HG03039 (cell line): ENCODE measurements around the gene SMYD3.

Source experiments
- ATAC-seq: cut with Tn5 transposase; IDR thresholded peaks from one replicate; pipeline ENCODE4 v1.9.1; 2021; ENCODE audit warnings: mild to moderate bottlenecking, moderate library complexity; ENCODE audit not compliant: unreplicated experiment

The SMYD3 gene

DNA sequence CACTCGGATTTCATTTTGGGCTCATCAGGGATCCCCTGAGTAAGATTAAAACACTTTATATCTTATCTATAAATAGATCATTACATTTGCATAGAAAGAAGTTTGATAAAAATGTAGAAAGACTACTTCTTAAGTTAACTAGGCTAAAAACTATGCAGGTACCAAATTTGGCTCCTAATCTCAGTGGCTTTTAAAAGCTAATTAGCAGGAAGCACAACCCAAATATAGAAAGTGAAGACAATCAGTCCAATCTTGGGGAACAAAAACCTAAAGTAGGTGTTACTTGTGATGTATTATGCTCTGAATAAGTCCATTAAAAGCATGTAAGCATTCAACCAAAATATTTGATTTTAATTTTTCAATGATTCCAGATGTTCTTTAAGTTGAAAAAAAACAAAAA lies 35.4 kb downstream of the SMYD3 start:
- no peak for ATAC-seq

DNA sequence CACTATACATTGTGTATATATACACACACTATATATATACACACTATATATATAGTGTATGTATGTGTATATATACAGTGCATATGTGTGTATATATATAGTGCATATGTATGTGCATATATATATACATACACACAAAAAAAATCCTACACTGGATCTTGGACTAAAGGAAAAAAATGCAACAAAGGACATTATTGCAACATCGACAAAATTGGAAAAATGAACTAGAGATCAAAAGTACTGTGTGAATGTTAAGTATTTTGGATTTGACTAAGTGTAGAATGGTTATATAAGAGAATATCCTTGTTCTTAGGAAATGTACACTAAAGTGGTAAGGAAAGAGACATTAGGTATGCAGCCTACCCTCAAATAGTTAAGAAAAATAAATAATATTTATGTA lies 36.5 kb downstream of the SMYD3 start:
- no peak for ATAC-seq

DNA sequence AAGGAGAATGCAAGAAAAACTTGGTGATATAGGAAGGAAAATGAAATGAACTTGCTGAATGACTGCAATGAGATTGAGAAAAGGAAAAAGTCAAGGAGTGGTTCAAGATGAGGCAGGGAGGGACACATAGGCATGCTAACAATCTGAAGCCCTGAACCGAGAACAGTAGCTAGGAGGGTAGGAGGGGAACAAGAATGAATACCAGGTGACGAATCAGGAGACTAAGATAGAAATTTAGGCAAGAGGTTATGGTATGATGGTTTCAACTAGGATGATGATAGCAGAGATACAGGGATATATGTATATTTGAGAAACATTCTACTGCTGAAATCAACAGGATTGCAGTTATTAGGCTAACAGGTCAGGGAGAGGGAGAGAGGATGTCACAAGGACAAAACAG lies 44.1 kb downstream of the SMYD3 start:
- ATAC-seq, result no peak

DNA sequence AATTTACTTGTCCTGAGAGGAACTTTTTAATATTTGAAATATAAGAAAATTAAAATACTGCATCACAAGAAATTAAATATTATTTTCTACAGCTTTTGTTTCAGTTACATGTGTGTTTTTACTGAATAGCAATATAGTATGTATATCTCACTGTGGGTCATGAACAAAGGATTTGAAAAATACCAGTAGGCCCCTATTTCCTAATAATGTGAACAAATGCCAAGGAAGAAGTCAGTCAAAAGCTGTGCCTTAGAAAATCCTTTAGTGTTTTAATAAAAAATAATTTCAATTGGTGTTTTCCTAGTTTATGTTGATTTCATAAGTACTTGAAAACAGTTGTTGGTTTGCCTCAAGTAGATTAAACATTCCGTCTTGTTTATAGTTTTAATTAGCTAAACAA lies 46.7 kb downstream of the SMYD3 start:
- no peak for ATAC-seq

DNA sequence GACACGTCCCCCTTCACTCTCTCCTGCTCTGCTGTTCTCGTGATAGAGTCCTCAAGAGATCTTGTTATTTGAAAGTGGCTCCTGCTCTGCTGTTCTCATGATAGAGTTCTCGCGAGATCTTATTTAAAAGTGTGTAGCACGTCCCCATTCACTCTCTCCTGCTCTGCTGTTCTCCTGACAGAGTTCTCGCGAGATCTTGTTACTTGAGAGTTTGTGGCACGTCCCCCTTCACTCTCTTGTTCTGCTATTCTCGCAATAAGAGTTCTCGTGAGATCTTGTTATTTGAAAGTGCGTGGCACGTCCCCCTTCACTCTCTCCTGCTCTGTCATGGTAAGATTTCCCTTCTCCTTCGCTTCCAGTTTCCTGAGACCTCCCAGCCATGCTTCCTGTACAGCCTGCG lies 47.9 kb downstream of the SMYD3 start:
- no peak for ATAC-seq

DNA sequence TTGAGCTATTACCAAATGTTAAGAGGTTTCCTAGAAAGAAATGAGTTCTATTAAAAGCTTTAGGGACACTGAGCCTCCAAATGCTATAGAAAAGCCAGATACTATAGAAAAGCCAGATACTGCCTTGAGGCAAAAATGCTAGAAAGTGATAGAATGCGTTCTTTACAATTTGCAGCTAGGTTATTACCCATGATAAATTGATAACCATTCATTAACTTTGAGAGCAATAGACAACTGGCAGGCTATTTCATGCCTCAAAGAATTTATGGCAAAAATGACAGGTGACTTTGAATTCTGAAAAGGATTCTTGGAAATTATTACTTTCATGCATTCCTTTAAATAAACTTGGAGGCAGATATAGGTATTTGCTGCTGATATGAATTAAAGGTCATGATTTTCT lies 51.6 kb downstream of the SMYD3 start:
- no peak for ATAC-seq

DNA sequence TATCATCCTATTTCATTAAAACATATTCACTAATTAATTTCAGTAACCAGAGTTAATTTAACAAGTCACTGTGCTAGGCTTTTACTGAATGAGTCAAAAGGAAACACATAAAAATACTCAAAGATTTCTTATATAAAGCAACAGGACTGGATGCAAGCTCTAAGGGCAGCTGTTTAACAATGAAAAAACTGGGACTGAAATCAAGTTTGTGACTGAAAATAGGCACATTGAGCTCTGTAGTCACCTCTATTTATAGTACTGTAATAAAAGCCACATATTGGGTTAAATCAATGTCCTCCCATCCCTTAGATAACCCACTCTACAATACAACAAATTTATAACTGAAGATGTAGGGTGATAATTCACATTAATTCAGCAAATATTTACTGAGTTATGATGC lies 52.4 kb downstream of the SMYD3 start:
- no peak for ATAC-seq

DNA sequence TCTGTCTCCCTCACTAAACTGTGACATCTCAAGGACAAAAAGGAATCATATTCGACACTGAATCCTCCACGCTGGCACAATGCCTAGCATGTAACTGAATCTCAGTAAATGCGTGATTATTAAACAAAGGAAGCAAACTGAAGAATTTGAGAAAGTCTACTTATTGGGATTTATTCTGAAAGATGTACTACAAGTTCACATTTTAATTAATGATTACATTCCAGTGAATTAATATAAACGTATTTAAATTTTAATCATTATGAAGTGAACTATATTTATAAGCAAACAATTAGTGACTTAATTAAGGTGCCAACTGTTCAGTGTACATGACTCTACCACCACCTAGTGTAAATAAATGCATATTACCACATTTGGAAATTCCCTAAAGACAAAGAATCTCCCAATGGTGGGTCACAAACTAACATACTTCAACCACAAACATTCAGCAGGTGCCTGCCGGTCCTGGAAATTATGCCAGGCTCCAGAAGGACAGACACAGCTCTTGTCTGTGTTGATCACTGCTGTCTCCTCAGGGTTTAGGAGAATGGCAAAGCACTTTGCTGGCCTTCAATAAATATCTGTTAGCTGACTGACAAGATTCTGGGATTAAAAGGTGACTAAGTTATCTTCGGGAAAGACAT lies 56.3 kb downstream of the SMYD3 start:
- ATAC-seq, result no peak

DNA sequence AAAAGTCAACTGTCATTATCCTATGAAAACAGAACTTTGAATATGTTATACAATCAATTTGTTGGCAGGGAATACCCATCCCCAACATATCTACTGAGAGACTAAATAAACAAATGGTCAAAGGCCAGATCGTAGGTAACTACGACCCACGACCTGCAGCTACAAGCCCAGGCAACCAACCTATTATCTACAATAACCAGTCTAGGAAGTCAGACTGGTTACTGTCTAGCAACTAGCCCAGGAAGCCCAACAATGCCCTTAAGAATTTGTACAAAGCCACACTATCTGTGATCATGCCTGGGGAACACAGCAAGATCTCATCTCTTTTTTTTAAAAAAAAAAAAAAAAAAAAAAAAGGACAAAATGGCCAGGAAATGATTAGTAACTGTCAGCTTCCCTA lies 58.7 kb downstream of the SMYD3 start:
- ATAC-seq, result no peak

DNA sequence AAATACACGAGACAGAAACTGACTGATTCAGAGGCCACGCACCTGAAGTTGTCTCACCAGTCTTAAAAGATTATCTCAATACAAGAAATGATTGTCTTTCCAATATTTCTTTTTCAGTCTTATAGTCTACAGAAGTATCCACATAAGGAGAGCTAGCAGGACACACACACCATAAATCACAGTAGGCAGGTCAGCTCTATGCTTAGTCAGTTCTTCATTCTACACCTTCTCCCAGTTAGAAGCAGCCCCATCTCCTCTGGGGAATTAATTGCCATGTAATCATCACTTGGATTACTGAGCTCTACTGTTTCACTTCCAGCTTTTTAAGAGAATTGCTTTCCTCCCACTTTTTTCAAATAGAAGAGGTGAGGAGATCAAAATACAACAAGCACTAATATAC lies 59.6 kb downstream of the SMYD3 start:
- ATAC-seq, result no peak

DNA sequence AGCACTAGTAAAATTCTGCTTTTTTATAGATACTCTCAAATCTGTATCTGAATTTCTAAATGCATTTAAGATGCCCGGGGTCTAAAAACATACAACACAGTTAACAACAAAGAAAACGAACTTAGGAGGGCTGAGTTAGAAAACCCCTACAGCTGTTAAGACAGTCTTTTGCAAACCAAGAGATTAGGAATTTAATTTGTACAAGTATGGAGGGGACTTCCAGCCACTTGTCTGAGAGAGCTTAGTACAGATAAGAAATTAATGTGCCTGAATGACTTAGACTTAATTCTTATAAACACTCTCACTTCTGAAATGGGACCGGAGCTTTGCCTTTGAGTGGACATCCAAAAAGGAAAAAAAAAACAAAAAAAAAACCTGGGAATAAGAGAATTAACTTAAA lies 61.6 kb downstream of the SMYD3 start:
- no peak for ATAC-seq

DNA sequence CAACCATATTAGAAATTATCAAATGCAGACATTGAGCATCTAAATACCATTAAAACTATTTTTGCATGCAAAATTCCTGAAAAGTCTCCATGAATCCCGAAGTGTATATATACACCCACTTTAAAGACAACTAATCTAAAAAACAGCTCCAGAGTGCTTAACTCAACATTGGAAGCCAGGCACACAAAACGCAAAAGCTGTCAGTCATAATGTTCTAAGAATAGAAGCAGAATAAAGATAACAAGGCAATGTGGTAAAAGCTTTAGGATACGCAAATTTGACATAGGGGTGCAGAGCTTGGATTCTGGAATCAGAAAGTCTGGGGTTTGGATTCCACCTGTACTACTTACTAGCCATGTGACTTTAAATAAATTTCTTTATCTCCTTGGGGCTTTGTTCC lies 62.5 kb downstream of the SMYD3 start:
- ATAC-seq, result no peak

DNA sequence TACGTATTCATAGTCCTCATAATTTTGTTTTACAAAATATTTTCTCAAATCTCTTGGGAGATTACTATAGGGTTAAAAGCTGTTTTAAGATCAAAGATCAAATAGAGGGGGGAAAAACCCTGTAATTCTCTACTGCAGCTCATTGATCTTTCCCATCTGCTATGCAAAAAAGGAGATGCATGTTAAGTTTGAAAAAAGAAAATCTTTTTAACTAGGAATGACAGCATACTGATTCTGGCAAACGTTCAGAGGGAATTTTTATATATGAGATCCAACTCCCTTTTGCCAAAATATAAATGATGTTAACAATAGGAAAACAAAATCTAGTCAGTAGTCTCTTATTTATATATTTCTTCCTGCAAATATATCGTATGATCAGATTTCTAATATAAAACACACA lies 69.1 kb downstream of the SMYD3 start:
- no peak for ATAC-seq

DNA sequence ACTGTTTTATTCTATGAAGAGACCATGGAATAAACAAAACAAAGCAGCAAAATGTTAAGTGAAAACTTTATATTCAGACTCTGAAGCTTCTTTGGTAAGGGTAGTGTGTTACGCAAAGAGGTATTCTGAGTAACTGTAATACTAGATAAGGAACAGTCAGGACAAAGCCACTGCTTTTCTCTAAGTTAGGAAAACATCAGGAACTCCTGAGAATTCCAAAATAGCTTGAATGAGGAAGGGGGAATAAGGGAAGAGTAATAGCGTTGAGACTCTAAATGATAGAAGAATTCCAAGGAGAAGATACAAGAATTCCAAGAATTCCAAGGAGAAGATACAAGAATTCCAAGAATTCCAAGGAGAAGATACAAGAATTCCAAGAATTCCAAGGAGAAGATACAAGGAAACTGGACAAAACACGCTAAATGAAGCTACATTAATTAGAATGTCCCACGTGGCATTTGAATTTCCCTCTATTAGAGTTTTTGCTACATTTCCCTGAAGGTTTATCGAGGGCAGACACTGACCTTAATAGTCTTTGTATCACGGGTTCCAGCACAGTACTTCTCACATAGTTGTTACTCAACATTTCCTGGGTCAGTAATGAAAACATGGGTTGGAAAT lies 71.5 kb downstream of the SMYD3 start:
- no peak for ATAC-seq

DNA sequence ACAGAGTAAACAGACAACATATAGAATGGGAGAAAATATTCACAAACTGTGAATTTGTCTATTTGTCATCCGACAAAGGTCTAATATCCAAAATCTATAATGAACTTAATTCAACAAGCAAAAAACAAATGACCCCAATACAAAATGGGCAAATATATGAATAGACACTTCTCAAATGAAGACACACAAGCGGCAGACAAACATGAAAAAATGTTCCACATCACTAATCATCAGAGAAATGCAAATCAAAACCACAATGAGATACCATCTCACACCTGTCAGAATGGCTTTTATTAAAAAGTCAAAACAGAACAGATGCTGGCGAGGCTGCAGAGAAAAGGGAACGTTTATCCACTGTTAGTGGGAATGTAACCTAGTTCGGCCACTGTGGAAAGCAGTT lies 72.7 kb downstream of the SMYD3 start:
- no peak for ATAC-seq

DNA sequence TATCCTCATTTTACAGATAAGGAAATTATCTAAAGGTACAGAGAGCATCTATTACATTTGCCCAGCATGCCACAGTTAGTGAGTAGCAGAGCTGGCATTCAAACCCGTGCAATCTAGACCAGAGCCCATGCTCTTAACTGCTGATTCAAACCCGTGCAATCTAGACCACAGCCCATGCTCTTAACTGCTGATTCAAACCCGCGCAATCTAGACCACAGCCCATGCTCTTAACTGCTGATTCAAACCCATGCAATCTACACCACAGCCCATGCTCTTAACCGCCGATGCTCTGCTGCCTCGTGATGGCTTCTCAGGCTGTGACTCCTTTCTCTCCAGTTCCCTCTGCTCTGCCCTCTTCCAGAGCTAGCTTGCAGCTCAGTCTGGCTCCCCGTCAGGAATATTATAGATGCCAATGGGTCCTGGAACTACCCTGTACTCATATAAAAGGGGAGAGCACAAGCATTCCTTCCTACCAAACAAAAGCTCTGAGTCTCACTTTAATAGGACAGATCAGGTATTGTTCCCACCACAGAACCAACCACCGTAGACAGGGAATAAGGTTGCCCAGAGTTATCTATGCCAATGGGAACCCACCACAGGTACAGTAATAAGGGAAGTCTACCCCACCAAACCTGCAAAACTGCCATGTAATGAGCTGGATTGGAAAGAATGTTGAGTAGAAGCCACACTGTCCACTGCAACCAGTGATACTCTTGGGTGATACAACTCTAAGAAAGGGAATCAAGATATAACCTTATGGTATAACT lies 78.4 kb downstream of the SMYD3 start:
- ATAC-seq, result no peak

DNA sequence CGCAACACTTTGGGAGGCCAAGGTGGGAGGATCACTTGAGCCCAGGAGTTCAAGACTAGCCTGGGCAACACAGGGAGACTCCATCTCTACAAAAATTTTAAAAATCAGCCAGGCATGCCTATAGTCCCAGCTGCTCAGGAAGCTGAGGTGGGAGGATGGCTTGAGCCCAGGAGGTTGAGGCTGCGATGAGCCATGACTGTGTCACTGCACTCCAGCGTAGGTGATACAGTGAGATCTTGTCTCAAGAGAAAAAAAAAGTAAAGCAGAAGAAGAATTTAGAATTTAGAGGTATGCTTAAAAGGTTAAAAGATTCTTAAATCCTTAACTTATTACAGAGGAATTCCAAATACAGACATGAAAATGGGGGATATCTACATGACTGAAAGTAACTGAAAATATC lies 79.5 kb downstream of the SMYD3 start:
- no peak for ATAC-seq

DNA sequence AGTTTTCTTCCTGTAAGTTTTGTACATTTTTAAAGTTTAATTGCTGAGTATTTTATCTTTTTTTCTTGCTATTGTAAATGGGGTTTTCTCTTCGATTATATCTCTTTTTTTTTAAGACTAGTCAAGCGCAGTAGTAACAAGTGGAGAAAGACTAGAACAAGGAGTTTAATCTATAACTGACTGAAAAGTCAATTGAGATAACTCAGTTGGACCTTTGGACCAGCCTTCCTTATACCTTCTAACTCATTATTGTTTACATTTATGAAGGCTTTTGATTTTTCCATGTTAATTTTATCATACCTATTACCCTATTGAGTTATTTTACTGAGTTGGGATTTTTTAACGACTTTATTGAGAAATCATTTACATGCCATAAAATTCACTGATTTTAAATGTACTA lies 81.2 kb downstream of the SMYD3 start:
- ATAC-seq, result no peak

DNA sequence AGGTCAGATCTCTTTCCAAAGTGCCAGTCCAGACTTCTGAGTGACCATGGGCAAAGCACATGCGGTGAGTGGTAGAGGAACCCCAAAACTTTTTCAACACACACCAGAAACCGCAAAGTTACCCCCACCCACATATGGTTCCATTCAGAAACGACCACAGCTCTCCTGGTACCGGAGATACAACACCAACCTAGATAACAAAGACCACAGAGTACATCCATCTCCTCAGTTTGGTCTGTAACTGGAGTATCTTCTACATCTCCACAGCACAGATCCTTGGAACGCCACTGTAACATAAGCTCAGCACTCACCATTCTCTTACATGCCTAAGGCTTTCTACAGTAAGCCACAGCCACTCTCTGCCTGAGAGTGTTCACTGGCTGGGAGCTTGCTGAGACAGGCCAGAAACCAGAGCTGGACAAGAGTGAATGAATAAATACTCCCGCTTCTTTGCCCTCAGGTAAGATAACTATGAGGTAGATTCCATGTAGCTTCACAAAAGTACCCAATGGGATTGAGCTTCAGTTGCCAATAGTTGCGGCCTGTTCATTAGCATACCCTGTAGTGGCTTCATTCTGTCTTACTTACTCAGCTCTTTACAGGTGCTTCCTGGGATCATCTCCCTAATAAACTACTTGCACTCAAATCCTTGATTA lies 81.8 kb downstream of the SMYD3 start:
- ATAC-seq, result no peak

DNA sequence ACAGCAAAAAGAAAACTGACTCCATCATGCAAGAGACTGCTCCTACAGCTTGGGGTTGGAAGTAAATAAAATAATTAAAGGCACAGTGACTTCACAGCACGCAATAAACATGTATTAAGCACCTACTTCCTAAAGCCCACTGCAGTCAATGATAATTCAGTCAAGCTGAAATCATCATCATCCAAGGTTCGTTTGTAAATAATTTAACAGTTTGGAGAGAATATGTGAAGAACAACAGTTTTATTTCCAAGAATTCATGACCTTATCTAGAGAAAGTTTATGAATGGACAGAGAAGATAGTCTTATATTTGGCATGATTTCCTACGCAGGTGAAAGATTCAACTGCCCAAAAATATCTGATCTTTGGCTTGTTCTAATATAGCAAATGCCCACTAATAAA lies 86.8 kb downstream of the SMYD3 start:
- no peak for ATAC-seq

DNA sequence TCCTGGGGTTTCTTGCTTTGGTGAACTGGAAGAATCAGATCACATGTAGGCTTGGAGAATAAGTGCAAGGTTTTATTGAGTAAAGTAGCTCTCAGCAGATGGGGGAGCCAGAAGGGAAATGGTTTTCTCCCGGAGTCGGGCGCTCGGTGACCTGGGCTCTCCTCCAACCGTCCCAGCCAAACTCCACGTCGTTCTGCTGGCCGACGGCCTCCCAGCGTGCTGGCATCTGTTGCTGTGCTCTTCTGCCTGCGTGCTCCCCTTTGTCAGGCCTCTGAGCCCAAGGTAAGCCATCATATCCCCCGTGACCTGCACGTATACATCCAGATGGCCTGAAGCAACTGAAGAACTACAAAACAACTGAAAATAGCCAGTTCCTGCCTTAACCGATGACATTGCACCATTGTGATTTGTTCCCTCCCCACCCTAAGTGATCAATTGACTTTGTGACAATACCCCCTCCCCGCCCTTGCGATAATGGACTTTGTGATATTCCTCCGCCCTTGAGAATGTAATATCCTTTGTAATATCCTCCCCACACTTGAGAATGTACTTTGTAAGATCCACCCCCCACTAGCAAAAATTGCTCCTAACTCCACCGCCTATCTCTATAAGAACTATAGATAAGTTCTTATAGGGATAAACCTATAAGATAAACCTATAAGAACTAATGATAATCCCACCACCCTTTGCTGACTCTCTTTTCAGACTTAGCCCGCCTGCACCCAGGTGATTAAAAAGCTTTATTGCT lies 88.3 kb downstream of the SMYD3 start:
- ATAC-seq, result no peak
